Measurements from ENCODE around the gene SETD5.

SETD5 gene

DNA sequence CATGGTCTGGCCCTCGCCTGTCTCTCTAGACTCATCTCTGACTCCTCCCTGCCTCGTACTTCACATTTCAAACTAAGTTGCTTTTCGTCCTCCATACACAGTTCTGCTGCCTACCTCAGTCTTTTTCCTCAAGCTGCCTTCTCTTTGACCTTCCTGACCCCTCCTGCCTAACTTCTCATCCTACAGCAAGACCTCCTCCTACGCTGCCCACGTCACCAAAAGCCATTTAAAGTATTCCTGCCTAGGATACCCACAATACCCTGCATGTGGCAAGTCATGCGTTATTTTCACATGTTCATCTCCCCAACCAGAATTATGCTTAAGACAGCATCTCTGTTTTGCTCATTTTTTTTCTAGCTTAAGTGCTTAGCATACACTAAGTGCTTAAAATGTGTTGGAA is 99.5 kb downstream of the SETD5 start:
- in situ Hi-C loops (cut with HindIII; ENCODE audit: low sequenced_read_pairs) = loop anchor here (25.0 kb wide), 1 partner anchor 190 kb away; no protein-coding TSS in a partner anchor

GRCh38 chr3:9497821-9498565 is 100.6 kb downstream of the SETD5 start:
- H3K4me3 ChIP-seq (ENCODE audit: low read depth, low read length) = no peak overlapping the region
- in situ Hi-C loops (cut with HindIII; ENCODE audit: low sequenced_read_pairs) = loop anchor here (25.0 kb wide), 1 partner anchor 189 kb away; no protein-coding TSS in a partner anchor
- no peak for DNase-seq (ENCODE audit: low read depth)
- no peak for TF ChIP-seq CTCF (IDR thresholded peaks at IDR 0.05; ENCODE audit: low read depth, low read length, missing control alignments)

More for the DNA sequence above, 99.5 kb downstream of the SETD5 start:
- no peak overlapping the region for H3K4me3 ChIP-seq (ENCODE audit: low read depth, low read length)
- no peak for TF ChIP-seq CTCF (IDR thresholded peaks at IDR 0.05; ENCODE audit: low read depth, low read length, missing control alignments)
- DNase-seq (ENCODE audit: low read depth) = no peak

GRCh38 chr3:9498781-9499180 is 101.4 kb downstream of the SETD5 start:
- TF ChIP-seq CTCF (IDR thresholded peaks at IDR 0.05; ENCODE audit: low read depth, low read length, missing control alignments) = no peak
- no peak for DNase-seq (ENCODE audit: low read depth)
- H3K4me3 ChIP-seq (ENCODE audit: low read depth, low read length) = no peak overlapping the region
- in situ Hi-C loops (cut with HindIII; ENCODE audit: low sequenced_read_pairs) = loop anchor here (25.0 kb wide), 1 partner anchor 189 kb away; no protein-coding TSS in a partner anchor

DNA sequence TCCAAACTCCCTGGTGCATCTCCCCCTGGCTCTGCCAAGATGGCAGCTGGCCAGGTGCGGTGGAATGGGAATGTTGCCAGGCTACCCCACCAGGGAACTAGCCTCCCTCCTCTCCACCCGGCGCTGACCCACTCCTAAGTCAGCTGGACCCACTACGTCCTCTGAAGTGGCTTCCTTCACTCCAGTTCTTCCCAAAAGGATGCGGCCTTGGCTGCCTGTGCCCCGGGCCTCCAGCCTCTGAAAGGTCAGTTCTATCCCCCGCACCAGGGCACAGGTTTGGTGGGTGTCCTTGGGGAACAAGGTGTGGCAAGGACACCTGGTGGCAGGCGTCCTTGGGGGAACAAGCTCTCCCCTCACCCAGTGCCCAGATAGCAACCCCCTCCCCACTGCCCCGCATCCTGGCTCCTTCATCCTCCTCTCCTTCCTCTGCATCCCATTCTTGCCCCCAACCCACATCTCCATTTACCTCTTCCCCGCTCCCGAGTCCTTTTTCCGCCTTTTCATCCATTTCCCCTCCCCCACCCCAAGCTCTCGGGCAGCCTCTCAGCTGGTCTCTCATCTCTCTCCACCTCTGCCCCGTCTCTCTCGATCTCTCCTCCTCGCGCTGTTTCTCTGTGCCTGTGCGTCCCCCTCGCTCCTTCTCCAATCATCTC is 102.2 kb downstream of the SETD5 start:
- DNase-seq (ENCODE audit: low read depth) = no peak
- peak overlapping the region; percentile 9 for H3K4me3 ChIP-seq (ENCODE audit: low read depth, low read length)
- in situ Hi-C loops (cut with HindIII; ENCODE audit: low sequenced_read_pairs) = loop anchor here (25.0 kb wide), 1 partner anchor 188 kb away; no protein-coding TSS in a partner anchor
- TF ChIP-seq CTCF (IDR thresholded peaks at IDR 0.05; ENCODE audit: low read depth, low read length, missing control alignments) = no peak

GRCh38 chr3:9500108-9501050 is 103.0 kb downstream of the SETD5 start:
- peak overlapping the region; percentile 9 for H3K4me3 ChIP-seq (ENCODE audit: low read depth, low read length)
- in situ Hi-C loops (cut with HindIII; ENCODE audit: low sequenced_read_pairs) = no loop called here
- DNase-seq (ENCODE audit: low read depth) = peak; percentile 6
- TF ChIP-seq CTCF (IDR thresholded peaks at IDR 0.05; ENCODE audit: low read depth, low read length, missing control alignments) = peak; percentile 80

- in situ Hi-C loops (cut with HindIII; ENCODE audit: low sequenced_read_pairs) = no loop called here
- no peak for TF ChIP-seq CTCF (IDR thresholded peaks at IDR 0.05; ENCODE audit: low read depth, low read length, missing control alignments)
- no peak overlapping the region for H3K4me3 ChIP-seq (ENCODE audit: low read depth, low read length)
- no peak for DNase-seq (ENCODE audit: low read depth)
These were observed 103.8 kb downstream of the SETD5 start for GRCh38 chr3:9501226-9501625.
